ENCODE measurements around the gene CYBB.

CYBB gene

DNA sequence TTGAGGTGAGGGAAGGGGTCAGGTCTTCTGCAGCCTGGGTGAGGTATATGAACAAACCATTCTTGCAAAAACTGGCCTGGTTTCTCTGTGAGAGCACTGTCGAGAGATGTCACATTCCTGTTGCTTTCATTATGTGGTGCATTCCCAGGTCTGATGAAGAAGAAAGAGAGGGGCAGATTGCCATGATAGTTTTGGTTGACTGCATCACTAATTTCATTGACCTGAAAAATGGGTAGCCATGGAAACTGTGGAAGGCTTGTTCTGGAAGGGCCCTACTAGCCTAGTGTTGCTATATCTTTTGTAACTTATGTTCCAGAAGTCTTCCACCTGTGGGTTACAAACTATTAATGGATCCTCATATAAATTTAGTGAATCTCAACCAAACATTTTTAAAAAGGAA, 32.9 kb upstream of the CYBB start:
- DNase-seq (ENCODE audit: low spot score), result no peak
- Histone ChIP-seq H3K4me3 (ENCODE audit: low read length in 2 of 2) (no peak overlapping the region), H3K79me1 (ENCODE audit: low read depth, low read length) (no peaks in the 10 kb centered on the region), H2BK5ac (ENCODE audit: low read length) (no peak overlapping the region), H3K9ac (ENCODE audit: low read depth, low read length, poor library complexity) (no peak overlapping the region), H3K18ac (ENCODE audit: low read length) (no peak overlapping the region), H3K4me1 (ENCODE audit: control insufficient read depth in 2 of 2, insufficient read depth in 1 of 2, low read depth in 1 of 2, low read length in 2 of 2) (no peaks in the 10 kb centered on the region), H3K14ac (ENCODE audit: low read length) (no peak overlapping the region), H3K27me3 (ENCODE audit: control insufficient read depth in 3 of 3, insufficient read depth in 3 of 3, low read depth in 1 of 3, low read length in 3 of 3) (no peaks in the 10 kb centered on the region), H2AFZ (ENCODE audit: low read length) (no peak overlapping the region), H3K36me3 (replicated peaks in 1 of 2; ENCODE audit: control insufficient read depth in 2 of 2, insufficient read depth in 2 of 2, low read length in 2 of 2) (no peaks in the 10 kb centered on the region), H4K8ac (ENCODE audit: low read depth, low read length) (no peak overlapping the region), H3K27ac (replicated peaks; ENCODE audit: low read length) (no peak overlapping the region), H3K23ac (ENCODE audit: low read depth, low read length, poor library complexity) (no peak overlapping the region), H2BK12ac (ENCODE audit: low read length) (no peak overlapping the region), H2BK15ac (ENCODE audit: low read length) (no peak overlapping the region), H3K4me2 (ENCODE audit: insufficient read depth, low read length, poor library complexity, severe bottlenecking) (no peak overlapping the region), H2BK120ac (ENCODE audit: low read depth, low read length) (no peak overlapping the region), H3K9me3 (replicated peaks in 1 of 2; ENCODE audit: control insufficient read depth in 2 of 2, insufficient read depth in 1 of 2, low read depth in 1 of 2, low read length in 2 of 2) (no peaks in the 10 kb centered on the region), H2AK5ac (ENCODE audit: low read depth, low read length) (no peak overlapping the region), H3K4ac (ENCODE audit: low read length) (no peak overlapping the region), H4K91ac (ENCODE audit: low read depth, low read length, poor library complexity) (no peak overlapping the region)
- WGBS, 2 donors (ENCODE audit: extremely low coverage in 2 of 2, insufficient read length in 2 of 2, insufficient replicate concordance in 1 of 2), result no CpG with 5 or more reads among the region's 1 CpG

GRCh38 chrX:37752281-37752680, 27.6 kb upstream of the CYBB start:
- Histone ChIP-seq H3K4me3 (ENCODE audit: low read length in 2 of 2) (no peak overlapping the region), H4K8ac (ENCODE audit: low read depth, low read length) (no peak overlapping the region), H4K91ac (ENCODE audit: low read depth, low read length, poor library complexity) (no peak overlapping the region), H2AFZ (ENCODE audit: low read length) (no peak overlapping the region), H2BK5ac (ENCODE audit: low read length) (no peak overlapping the region), H3K4ac (ENCODE audit: low read length) (no peak overlapping the region), H3K18ac (ENCODE audit: low read length) (no peak overlapping the region), H3K4me2 (ENCODE audit: insufficient read depth, low read length, poor library complexity, severe bottlenecking) (no peak overlapping the region), H2BK15ac (ENCODE audit: low read length) (no peak overlapping the region), H3K9me3 (replicated peaks in 1 of 2; ENCODE audit: control insufficient read depth in 2 of 2, insufficient read depth in 1 of 2, low read depth in 1 of 2, low read length in 2 of 2) (no peaks in the 10 kb centered on the region), H3K27ac (replicated peaks; ENCODE audit: low read length) (no peak overlapping the region), H2AK5ac (ENCODE audit: low read depth, low read length) (no peak overlapping the region), H3K27me3 (ENCODE audit: control insufficient read depth in 3 of 3, insufficient read depth in 3 of 3, low read depth in 1 of 3, low read length in 3 of 3) (no peaks in the 10 kb centered on the region), H3K14ac (ENCODE audit: low read length) (no peak overlapping the region), H3K36me3 (replicated peaks in 1 of 2; ENCODE audit: control insufficient read depth in 2 of 2, insufficient read depth in 2 of 2, low read length in 2 of 2) (no peaks in the 10 kb centered on the region), H2BK120ac (ENCODE audit: low read depth, low read length) (no peak overlapping the region), H3K23ac (ENCODE audit: low read depth, low read length, poor library complexity) (no peak overlapping the region), H3K9ac (ENCODE audit: low read depth, low read length, poor library complexity) (no peak overlapping the region), H3K4me1 (ENCODE audit: control insufficient read depth in 2 of 2, insufficient read depth in 1 of 2, low read depth in 1 of 2, low read length in 2 of 2) (no peaks in the 10 kb centered on the region), H3K79me1 (ENCODE audit: low read depth, low read length) (no peaks in the 10 kb centered on the region), H2BK12ac (ENCODE audit: low read length) (no peak overlapping the region)
- no CpG with 5 or more reads among the region's 2 CpGs for WGBS, 2 donors (ENCODE audit: extremely low coverage in 2 of 2, insufficient read length in 2 of 2, insufficient replicate concordance in 1 of 2)
- DNase-seq (ENCODE audit: low spot score), result no peak

DNA sequence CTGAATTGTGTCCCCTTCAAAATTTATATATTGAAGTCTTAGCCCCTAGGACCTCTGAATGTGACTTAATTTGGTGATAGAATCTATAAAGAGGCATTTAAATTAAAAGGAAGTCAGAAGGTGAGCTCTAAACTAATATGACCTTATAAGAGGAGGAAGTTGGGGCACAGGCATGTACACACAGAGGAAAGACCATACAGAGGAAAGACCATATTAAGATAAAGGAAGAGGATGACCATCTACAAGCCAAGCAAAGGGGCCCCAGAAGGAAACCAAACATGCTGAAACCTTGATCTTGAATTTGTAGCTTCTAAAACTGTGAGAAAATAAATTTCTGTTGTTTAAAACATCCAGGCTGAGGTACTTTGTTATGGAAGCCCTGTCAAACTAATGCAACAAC, 26.9 kb upstream of the CYBB start:
- H3K4ac ChIP-seq (ENCODE audit: low read length), result no peak overlapping the region
- H3K9me3 ChIP-seq (replicated peaks in 1 of 2; ENCODE audit: control insufficient read depth in 2 of 2, insufficient read depth in 1 of 2, low read depth in 1 of 2, low read length in 2 of 2), result no peaks in the 10 kb centered on the region
- H2BK15ac ChIP-seq (ENCODE audit: low read length), result no peak overlapping the region
- H3K79me1 ChIP-seq (ENCODE audit: low read depth, low read length), result no peaks in the 10 kb centered on the region
- no peak overlapping the region for H3K4me3 ChIP-seq (ENCODE audit: low read length in 2 of 2)
- no peaks in the 10 kb centered on the region for H3K36me3 ChIP-seq (replicated peaks in 1 of 2; ENCODE audit: control insufficient read depth in 2 of 2, insufficient read depth in 2 of 2, low read length in 2 of 2)
- no peak overlapping the region for H3K27ac ChIP-seq (replicated peaks; ENCODE audit: low read length)
- H2BK120ac ChIP-seq (ENCODE audit: low read depth, low read length), result no peak overlapping the region
- H2BK12ac ChIP-seq (ENCODE audit: low read length), result no peak overlapping the region
- H3K9ac ChIP-seq (ENCODE audit: low read depth, low read length, poor library complexity), result no peak overlapping the region
- no peak overlapping the region for H2AFZ ChIP-seq (ENCODE audit: low read length)
- no peak overlapping the region for H3K4me2 ChIP-seq (ENCODE audit: insufficient read depth, low read length, poor library complexity, severe bottlenecking)
- H4K8ac ChIP-seq (ENCODE audit: low read depth, low read length), result no peak overlapping the region
- DNase-seq (ENCODE audit: low spot score), result no peak
- H3K4me1 ChIP-seq (ENCODE audit: control insufficient read depth in 2 of 2, insufficient read depth in 1 of 2, low read depth in 1 of 2, low read length in 2 of 2), result no peaks in the 10 kb centered on the region
- no peak overlapping the region for H3K18ac ChIP-seq (ENCODE audit: low read length)
- H2BK5ac ChIP-seq (ENCODE audit: low read length), result no peak overlapping the region
- H3K27me3 ChIP-seq (ENCODE audit: control insufficient read depth in 3 of 3, insufficient read depth in 3 of 3, low read depth in 1 of 3, low read length in 3 of 3), result no peaks in the 10 kb centered on the region
- H2AK5ac ChIP-seq (ENCODE audit: low read depth, low read length), result no peak overlapping the region
- no peak overlapping the region for H3K14ac ChIP-seq (ENCODE audit: low read length)
- H3K23ac ChIP-seq (ENCODE audit: low read depth, low read length, poor library complexity), result no peak overlapping the region
- no peak overlapping the region for H4K91ac ChIP-seq (ENCODE audit: low read depth, low read length, poor library complexity)

- no peak overlapping the region for H2BK5ac ChIP-seq (ENCODE audit: low read length)
- H3K4me2 ChIP-seq (ENCODE audit: insufficient read depth, low read length, poor library complexity, severe bottlenecking), result no peak overlapping the region
- H2AFZ ChIP-seq (ENCODE audit: low read length), result no peak overlapping the region
- no peak overlapping the region for H2AK5ac ChIP-seq (ENCODE audit: low read depth, low read length)
- H3K4me3 ChIP-seq (ENCODE audit: low read length in 2 of 2), result no peak overlapping the region
- H2BK15ac ChIP-seq (ENCODE audit: low read length), result no peak overlapping the region
- no peak overlapping the region for H4K8ac ChIP-seq (ENCODE audit: low read depth, low read length)
- no peaks in the 10 kb centered on the region for H3K4me1 ChIP-seq (ENCODE audit: control insufficient read depth in 2 of 2, insufficient read depth in 1 of 2, low read depth in 1 of 2, low read length in 2 of 2)
- WGBS, 2 donors (ENCODE audit: extremely low coverage in 2 of 2, insufficient read length in 2 of 2, insufficient replicate concordance in 1 of 2), result no CpG with 5 or more reads among the region's 2 CpGs
- no peak overlapping the region for H3K9ac ChIP-seq (ENCODE audit: low read depth, low read length, poor library complexity)
- H3K27me3 ChIP-seq (ENCODE audit: control insufficient read depth in 3 of 3, insufficient read depth in 3 of 3, low read depth in 1 of 3, low read length in 3 of 3), result no peaks in the 10 kb centered on the region
- H2BK12ac ChIP-seq (ENCODE audit: low read length), result no peak overlapping the region
- H3K4ac ChIP-seq (ENCODE audit: low read length), result no peak overlapping the region
- H3K9me3 ChIP-seq (replicated peaks in 1 of 2; ENCODE audit: control insufficient read depth in 2 of 2, insufficient read depth in 1 of 2, low read depth in 1 of 2, low read length in 2 of 2), result no peaks in the 10 kb centered on the region
- no peak overlapping the region for H3K23ac ChIP-seq (ENCODE audit: low read depth, low read length, poor library complexity)
- no peak overlapping the region for H4K91ac ChIP-seq (ENCODE audit: low read depth, low read length, poor library complexity)
- no peak for DNase-seq (ENCODE audit: low spot score)
- H3K18ac ChIP-seq (ENCODE audit: low read length), result no peak overlapping the region
- no peak overlapping the region for H2BK120ac ChIP-seq (ENCODE audit: low read depth, low read length)
- H3K36me3 ChIP-seq (replicated peaks in 1 of 2; ENCODE audit: control insufficient read depth in 2 of 2, insufficient read depth in 2 of 2, low read length in 2 of 2), result no peaks in the 10 kb centered on the region
- H3K27ac ChIP-seq (replicated peaks; ENCODE audit: low read length), result no peak overlapping the region
- H3K14ac ChIP-seq (ENCODE audit: low read length), result no peak overlapping the region
- no peaks in the 10 kb centered on the region for H3K79me1 ChIP-seq (ENCODE audit: low read depth, low read length)
These were observed 26.5 kb upstream of the CYBB start for GRCh38 chrX:37753384-37753783.

Data from neuronal stem cell (in vitro differentiated cells).